HG03469 (cell line): ENCODE measurements around the gene KARS1.

ENCODE experiments used
- ATAC-seq: cut with Tn5 transposase; IDR thresholded peaks from one replicate; pipeline ENCODE4 v1.9.1; 2021; ENCODE audit warnings: mild to moderate bottlenecking, moderate library complexity, moderate number of reproducible peaks; ENCODE audit not compliant: unreplicated experiment

The KARS1 gene

GRCh38 chr16:75647492-75648264, at the start of gene KARS1, which contains the start of gene TERF2IP:
Gene KARS1 (minus strand): TSS chr16:75647665. CDS start chr16:75647639, 26 bp downstream.
Gene TERF2IP (plus strand): TSS chr16:75647773. CDS start chr16:75647883, 110 bp downstream.
- ATAC-seq: peak; percentile 87

- ATAC-seq: no peak
These were observed 48.2 kb upstream of the KARS1 start for GRCh38 chr16:75695708-75696107.

- ATAC-seq: no peak
These were observed 39.9 kb upstream of the KARS1 start for GRCh38 chr16:75687361-75687760.

- ATAC-seq: no peak
These were observed 34.8 kb upstream of the KARS1 start for GRCh38 chr16:75682308-75682707.

GRCh38 chr16:75679366-75679765, 31.9 kb upstream of the KARS1 start:
- no peak for ATAC-seq

- no peak for ATAC-seq
These were observed 29.4 kb upstream of the KARS1 start, which contains the start of gene CPHXL2 for GRCh38 chr16:75676909-75677308. Gene CPHXL2 (minus strand): TSS chr16:75677009. CDS start chr16:75676999, 10 bp downstream.

GRCh38 chr16:75667503-75667902, 20.0 kb upstream of the KARS1 start:
- ATAC-seq: no peak

- ATAC-seq: no peak
These were observed 13.3 kb upstream of the KARS1 start for GRCh38 chr16:75660726-75661302.

- no peak for ATAC-seq
These were observed 12.9 kb upstream of the KARS1 start for GRCh38 chr16:75660321-75660720.

GRCh38 chr16:75658175-75658574, 10.7 kb upstream of the KARS1 start:
- no peak for ATAC-seq

GRCh38 chr16:75653922-75654321, 6.5 kb upstream of the KARS1 start:
- no peak for ATAC-seq

GRCh38 chr16:75648265-75649076, 1.0 kb upstream of the KARS1 start:
- peak; percentile 8 for ATAC-seq

GRCh38 chr16:75647112-75647491, 363 bp downstream of the KARS1 start:
- peak; percentile 13 for ATAC-seq

- no peak for ATAC-seq
These were observed 3.0 kb downstream of the KARS1 start for GRCh38 chr16:75644240-75645012.

- ATAC-seq: no peak
These were observed 6.9 kb downstream of the KARS1 start for GRCh38 chr16:75640598-75640997.

GRCh38 chr16:75635036-75635435, 12.4 kb downstream of the KARS1 start:
- no peak for ATAC-seq

GRCh38 chr16:75632857-75633256, 14.6 kb downstream of the KARS1 start:
- no peak for ATAC-seq

GRCh38 chr16:75630052-75630451, 17.4 kb downstream of the KARS1 start:
- no peak for ATAC-seq

GRCh38 chr16:75629132-75629531, 18.3 kb downstream of the KARS1 start:
- ATAC-seq: no peak

GRCh38 chr16:75628351-75628750, 19.1 kb downstream of the KARS1 start:
- ATAC-seq: no peak

- no peak for ATAC-seq
These were observed 19.6 kb downstream of the KARS1 start for GRCh38 chr16:75627851-75628250.
